Measurements from ENCODE around the gene RNF186.
"Not testable (repeated sequence)": the region's sequence is repeated elsewhere in the genome, so short reads cannot be mapped to it uniquely, and the experiment has no call there.

The RNF186 gene, protein sequence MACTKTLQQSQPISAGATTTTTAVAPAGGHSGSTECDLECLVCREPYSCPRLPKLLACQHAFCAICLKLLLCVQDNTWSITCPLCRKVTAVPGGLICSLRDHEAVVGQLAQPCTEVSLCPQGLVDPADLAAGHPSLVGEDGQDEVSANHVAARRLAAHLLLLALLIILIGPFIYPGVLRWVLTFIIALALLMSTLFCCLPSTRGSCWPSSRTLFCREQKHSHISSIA

DNA sequence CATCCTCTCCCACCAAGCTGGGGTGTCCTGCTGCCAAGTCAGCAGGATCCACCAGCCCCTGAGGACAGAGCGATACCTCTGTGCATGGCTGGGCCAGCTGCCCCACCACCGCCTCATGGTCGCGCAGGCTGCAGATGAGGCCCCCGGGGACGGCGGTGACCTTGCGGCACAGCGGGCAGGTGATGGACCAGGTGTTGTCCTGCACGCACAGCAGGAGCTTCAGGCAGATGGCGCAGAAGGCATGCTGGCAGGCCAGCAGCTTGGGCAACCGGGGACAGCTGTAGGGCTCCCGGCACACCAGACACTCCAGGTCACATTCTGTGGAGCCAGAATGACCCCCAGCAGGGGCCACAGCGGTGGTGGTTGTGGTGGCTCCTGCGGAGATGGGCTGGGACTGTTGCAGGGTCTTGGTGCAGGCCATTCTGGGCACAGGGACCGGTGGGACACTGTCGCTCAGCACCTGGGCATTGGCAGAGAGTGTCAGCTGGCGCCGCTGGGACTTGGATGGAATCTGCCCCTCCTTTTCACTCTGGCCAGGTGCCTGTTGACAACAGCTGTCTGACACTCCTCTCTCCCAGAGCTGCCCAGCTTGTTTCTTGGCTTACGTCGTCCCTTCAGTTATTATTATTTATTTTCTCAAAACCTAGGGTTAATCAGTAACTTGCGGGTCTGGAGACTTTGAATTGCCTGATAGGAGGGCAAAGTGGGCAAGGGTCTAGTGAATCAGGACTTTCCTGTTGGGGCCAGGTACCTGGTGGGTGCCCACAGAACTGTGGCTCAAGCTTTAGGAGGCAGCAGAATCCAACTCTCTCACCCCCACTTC is at the start of gene RNF186:
Gene RNF186 (minus strand): TSS at position 603 of the 823 bp plus-strand sequence. CDS start 182 bp downstream, at position 421.
- no peak for DNase-seq

DNA sequence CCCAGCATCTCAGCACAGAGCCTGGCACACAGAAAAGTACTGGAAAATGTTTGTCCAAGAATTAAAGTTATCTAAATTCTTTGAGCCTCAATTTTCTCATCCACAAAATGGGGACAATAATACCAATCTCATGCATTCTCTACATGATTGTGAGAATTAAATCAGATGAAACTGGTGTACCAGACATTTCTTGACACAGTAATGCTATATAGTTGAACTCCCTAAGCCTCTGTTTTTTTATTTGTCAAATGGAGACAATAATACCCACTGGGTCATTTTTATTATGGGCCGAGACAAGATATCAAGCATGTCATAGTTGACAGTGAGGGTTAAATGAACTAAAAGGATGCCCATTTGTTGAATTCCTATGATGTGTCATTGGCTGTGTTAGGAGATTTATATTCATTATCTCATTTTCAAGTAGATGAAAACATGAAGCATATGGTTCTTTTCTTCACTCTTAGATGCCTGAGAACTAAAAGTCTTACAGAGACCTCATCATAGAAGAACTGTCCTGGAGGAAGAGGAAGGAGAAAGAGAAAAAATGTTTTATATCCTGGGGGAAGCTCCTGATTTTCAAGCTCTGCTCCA is 49.6 kb upstream of the RNF186 start:
- no peak for DNase-seq

DNA sequence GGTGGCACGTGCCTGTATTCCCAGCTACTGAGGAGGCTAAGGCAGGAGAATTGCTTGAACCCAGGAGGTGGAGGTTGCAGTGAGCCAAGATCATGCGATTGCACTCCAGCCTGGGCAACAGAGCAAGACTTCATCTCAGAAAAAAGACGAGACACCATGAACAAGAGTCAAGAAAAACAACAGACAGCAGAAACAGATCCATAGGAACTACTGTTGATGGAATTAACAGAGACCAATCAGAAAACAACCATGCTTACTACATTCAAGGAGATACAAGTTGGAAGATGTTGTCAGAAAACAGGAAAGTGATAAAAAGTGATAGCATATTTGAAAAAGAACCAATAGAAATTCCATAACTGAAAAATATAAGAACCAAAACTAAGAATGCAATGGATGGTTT is 47.9 kb upstream of the RNF186 start:
- no peak for DNase-seq

DNA sequence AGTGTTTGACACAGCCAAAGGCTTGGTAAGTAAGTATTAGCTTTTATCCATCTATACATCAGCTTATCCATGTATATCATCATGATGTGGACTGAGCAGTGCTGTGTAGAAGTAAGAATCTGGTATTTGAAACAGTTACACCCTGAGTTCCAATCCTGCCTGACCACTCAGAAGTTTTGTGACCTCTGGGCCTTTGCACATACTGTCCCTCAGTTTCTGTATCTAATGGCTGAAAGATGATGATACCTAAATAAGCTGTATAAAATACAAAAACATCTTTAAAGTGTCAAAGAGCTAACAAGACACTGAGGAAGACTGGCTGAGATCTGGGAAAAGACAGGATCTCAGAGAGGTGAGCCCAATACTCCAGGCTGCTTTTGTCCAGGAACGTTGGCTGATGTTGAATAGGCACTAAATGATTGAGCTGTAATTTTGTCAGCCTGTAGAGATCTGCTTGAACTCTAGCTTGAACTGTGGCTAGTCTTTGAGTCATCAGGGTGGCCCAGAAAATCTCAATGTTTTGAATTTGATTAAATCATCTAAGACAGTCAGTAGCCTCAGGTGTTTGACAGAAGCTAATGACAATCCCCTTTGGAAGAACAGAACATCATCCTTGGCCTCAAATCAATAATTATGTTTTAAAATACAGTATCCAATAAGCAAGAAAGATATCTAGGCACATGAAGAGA is 46.9 kb upstream of the RNF186 start:
- DNase-seq: no peak

DNA sequence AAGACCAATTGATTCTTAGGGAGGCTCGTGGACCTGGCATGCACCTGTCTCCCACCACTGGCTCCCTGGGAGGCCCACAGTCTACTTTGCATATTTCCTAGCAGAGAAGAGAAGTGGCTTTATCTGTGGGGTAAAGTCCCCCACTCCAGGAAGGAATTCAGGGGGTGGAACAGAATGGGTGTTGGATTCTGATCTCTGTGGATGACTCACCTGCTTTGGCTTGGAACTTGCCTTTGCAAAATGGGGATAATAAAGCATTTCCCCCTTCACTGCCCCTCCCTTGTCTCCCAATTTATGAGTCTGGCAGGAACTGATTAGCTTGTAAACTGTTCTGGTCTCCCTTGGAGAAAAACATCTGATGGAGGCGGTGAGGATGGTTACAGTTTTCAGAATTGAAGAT is 46.0 kb upstream of the RNF186 start:
- no peak for DNase-seq

DNA sequence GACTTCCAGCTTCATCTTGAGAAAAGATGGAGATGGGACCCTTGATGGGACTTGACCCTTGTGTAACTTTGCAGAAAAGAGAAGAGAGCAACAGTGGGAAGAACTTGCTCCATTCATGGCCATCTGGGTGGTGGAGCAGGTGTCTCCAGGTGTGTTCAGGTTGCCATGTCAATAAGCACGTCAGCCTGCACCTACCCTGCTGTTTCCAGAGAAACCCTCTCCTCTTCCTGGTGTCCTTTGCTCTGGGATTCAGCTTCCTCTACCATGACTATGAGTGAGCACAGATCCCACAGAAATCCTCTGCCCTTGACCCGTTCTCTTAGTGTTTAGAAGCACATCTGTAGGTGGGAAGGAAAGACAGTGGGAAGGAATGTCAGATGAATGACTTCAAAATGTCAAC is 45.3 kb upstream of the RNF186 start:
- no peak for DNase-seq

DNA sequence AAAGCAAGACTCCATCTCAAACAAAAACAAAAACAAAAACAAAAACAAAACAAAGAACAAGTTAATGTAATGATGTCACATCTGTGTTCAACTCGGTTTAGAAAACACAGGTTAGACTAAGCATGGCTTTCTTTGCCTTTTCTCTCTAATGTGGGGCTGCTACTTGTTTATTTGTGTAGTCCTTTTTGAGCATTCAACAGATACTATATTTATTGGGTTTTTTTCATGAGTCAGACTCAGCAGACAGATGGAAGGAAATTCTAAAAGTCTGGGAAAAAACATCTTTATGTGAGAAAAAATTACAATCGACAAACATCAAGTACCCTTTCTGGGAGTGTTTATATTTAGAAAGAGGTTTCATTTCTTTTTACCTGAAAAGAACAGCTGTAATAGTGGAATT is 44.8 kb upstream of the RNF186 start:
- DNase-seq: no peak

DNA sequence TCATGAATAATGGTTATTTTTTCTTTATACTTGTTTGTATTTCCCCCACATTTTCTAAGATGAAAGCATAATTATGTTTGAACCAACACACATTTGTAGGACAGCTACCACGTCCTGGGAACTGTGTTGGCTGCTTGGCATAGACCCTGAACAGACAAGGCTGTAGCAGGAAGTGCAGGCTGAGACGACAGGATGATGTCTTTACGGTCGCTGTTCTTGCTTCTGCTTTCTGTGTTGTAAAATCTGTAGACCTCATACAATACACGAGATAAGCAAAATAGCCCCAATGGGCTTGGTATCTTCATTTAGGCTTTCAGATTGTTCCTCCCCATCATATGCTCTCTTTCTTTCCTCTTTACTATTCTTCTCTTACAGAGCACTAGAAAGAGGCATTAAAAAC is 43.8 kb upstream of the RNF186 start:
- DNase-seq: no peak

DNA sequence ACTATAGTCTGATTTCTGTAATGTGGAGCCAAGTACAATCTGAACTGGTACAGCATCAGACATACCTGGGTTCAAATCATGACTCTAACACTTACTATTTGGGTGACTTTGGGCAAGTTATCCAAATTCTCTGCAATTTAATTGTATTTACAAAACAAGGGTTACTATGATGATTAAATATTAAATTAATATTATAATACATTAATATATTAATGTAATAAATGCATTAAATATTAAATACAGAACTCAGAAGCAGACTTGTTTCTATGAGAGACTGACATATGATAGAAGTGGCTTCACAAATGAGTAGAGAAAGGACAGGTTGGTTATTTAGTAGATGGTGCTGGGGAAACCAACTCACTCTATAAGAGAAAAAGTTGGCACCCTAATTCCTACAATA is 39.8 kb upstream of the RNF186 start:
- no peak for DNase-seq

DNA sequence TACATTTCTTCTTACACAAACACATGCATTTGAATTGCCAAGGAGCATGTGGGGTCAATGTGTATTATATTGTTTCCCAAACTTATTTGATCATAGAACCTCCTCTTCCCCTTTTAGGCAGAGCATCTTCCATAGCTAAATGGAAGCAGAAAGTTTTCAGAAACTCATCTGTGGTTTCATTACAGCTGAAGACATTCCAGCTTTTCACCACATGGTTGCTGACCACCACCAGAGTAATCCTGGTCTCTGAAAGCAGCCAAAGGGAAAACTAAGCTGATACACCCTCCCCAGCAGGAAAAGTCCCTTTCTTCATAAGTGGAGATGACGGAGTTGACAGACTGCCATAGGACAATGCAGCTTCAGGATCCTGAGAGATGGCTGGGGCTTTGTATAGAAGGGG is 37.0 kb upstream of the RNF186 start:
- DNase-seq: no peak

DNA sequence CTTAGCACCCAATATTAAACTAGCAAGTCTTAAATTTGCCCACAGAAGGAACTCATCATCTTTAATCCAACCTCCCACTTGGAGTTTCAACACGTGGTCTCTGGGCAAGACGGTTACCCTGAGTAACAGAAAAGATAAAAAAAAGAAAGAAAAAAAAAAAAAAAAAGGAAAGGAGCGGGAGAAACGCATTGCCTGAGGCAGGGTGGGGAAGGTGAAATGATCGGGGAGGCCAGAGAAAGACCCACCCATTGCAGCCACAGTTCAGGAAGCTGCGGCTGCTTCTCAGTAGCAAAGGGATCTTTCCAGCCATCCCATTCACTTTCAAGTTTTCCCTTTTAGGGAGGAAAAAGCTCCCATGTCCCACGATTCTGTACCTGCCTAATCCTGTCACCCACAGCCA is 35.1 kb upstream of the RNF186 start:
- no peak for DNase-seq

DNA sequence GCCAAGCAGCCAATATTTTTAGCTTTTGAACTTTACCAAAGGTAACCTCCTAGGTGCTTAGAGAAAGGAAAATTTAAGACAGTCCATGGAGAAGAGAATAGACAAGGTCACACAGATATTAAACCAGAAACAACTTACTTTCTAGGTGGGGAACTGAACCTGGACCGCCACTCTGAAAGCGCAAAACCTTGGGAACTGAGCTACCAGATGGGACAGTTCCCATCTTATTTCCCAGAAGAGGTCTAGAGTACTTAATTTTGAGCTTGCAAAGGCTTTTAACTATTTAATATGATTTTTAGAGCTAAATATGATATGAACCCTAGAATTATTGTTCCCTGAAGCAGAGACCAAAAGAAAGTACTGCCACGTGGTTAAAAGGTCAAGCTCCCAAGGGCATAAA is 34.2 kb upstream of the RNF186 start:
- not testable (repeated sequence) for DNase-seq

DNA sequence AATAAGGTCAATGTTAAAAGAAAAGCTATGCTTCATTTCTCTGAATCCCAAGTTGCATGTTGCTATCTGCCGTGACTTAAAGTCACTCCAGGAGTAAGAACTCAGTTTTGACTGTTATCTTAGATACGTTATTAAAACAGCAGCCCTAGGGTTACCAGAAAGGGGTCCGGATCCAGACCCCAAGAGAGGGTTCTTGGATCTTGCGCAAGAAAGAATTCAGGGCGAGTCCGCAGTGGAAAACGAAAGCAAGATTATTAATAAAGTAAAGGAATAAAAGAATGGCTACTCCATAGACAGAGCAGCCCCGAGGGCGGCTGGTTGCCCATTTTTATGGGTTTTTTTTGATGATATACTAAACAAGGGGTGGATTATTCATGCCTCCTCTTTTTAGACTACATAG is 32.3 kb upstream of the RNF186 start:
- not testable (repeated sequence) for DNase-seq

DNA sequence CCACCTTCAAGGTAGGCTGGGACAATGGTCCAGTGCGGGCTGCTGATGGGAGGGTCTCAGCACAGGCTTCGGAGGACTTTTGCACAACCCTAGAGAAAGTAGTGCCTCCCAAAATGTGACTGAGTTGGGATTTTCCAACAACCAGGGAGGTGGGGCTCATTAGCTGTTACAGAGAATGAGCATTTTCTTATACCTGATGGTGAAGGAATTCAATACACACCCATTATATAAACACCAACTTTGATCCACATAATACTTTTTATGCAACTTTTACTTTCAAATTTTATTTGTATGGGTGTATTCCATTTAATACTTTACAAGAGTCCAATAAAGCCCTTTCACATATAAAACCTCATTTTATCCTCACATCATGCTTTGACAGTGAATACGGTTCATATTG is 31.3 kb upstream of the RNF186 start:
- no peak for DNase-seq

DNA sequence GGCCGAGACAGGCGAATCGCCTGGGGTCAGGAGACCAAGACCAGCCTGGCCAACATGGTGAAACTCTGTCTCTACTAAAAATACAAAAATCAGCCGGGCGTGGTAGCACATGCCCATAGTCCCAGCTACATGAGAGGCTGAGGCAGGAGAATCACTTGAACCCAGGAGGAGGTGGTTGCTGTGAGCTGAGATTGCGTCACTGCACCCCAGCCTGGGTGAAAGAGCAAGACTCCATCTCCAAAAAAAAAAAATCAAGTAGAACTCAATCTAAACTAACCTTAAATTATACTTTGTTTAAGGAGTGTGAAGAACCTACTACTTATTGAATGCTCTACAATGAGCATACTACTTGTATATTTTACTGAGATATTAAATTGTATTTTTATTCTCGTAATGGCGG is 30.5 kb upstream of the RNF186 start:
- no peak for DNase-seq

DNA sequence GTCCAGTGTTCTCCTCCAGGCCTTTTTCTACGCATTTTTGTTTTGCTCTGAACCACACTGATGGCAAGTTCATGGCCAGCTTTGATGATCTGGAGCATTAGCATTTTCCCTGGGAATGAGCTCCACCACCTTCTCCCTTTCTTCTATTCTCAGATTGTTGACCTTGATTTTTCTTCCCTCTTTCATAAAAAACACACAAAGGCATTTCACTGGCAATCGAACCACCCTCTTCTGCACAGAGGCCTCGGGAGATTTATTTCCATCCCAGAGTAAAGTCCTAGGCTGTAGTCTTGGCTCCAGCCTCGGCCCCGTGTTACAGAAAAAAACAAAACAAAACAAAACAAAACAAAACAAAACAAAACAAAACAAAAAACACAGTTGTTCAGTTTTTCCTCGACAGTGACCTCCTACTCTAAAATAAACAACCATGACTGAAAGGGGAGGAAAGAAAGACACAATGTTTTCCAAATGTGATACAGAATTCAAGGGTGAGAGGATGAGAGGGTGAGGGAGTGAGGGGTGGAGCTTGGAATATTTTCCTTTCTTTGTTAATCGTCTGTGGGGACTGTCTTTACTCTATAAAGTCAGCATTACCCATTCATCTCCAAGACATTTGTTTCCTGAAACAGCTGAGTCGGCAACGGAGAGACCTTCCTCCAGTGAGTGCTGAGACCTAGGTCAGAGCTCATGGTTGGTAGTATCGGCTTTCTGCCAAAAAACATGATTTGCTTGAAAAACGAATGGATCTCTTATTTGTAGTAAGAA is 29.8 kb upstream of the RNF186 start:
- no peak for DNase-seq

DNA sequence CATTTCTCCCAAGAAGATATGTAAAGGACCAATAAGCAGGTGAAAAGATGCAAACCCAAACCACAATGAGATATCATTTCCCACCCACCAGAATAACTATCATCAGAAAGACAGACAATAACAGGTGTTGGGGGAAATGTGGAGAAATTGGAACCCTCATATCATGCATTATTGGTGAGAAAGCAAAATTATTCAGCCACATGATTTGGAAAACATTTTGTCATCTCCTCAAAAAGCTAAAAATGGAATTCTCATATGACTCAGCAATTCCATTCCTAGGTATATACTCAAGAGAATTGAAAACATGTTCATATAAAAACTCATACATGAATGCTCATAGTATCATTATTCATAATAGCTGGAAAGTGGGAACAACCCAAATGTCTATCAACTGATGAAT is 25.1 kb upstream of the RNF186 start:
- no peak for DNase-seq

DNA sequence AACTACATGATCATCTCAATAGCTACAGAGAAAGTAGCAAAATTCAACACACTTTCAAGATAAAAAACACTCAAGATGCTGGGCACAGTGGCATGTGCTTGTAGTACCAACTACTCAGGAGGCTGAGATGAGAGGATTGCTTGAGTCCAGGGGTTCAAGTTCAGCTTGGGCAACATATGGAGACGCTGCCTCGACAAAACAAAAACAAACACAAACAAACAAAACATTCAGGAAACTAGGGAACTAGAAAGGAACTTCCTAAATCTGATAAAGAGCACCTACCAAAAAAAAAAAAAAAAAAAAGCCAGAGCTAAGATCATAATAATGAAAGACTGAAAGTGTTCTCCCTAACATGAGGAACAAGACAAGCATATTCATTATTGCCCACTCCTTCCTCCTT is 22.8 kb upstream of the RNF186 start:
- DNase-seq: no peak

DNA sequence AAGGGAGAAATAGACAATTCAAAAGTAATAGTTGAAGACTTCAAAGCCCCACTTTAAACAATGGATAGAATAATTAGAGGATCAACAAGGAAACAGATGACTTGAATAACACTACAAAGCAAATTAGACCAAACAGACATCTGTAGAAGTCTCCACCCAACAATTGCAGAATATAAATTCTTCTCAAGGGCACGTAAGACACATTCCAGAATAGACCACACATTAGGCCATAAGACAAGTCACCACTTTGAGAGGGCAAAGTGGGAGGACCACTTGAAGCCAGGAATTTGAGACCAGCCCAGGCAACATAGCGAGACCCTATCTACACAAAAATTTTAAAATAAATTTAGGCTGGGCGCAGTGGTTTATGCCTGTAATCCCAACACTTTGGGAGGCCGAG is 20.5 kb upstream of the RNF186 start:
- DNase-seq: no peak

DNA sequence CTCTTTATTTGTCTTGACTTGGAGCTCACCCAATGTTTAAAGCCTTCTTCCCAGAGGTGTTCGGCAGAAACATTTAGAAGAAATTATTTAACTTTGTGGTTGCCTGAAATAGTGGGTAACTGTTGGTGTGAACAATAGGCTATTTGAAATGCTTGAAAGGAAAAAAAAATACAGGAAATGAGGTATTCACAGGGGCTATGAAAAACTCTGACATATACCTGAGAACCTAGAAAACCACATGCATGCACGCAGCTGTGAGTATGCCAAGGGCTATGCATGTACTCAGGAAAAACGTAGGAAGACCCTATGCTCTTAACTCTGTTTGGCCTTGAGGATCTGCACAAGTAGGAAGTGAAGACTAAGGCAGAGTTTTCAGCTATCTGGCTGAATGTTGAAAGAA is 16.4 kb upstream of the RNF186 start:
- DNase-seq: no peak

DNA sequence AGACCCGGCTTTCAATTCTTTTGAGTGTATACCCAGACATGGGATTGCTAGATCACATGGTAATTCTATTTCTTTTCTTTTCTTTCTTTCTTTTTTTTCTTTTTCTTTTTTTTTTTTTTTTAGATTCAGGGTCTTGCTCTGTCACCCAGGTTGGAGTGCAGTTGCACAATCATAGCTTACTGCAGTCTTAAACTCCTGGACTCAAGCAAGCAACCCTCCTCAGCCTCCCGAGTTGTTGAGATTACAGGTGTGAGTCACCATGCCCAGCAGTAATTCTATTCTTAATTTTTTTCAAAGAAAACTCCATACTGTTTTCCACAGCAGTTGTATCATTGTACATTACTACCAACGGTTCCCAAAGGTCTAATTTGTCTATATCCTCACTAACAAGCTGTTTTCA is 13.5 kb upstream of the RNF186 start:
- no peak for DNase-seq

DNA sequence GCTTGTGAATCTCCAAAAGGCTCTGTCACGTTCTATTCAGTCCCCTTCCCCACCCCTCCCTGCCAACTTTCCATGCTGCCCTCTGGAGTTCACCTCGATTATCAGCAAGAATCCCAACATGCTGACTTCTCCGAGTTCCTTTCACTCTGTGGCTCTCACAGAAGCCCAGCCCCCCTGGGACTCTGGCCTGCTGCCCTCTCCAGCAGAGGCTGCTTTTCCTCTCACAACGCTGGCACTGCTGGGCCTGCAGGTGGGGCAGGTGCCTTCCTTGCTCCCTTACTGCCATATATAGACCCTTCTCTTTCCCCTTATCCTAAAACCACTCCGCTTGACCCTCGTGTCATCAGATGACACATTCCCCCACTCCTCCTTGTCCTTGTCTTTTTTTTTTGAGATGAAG is 10.2 kb upstream of the RNF186 start:
- no peak for DNase-seq

DNA sequence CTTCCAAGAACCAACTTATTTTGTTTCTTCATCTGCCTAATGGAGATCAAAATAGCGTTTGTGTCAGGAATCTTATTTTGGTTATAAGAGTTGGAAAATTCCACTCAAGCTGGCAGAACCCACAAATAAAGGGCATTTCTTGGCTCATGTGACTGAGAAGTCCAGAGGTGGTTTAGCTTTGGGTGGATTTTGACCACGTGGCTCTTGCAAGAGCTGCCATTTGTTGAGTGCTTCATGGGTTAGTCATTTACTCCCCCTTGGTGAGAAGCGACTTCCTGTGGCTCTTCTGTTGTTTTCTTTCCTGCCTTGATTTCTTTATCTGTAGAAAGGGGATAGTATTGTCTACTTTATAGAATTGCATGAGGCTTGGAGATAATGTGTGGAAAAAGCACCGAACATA is 9.5 kb upstream of the RNF186 start:
- no peak for DNase-seq
